Measurements from ENCODE around the gene SLC35G6.
"Not testable (repeated sequence)": the region's sequence is repeated elsewhere in the genome, so short reads cannot be mapped to it uniquely, and the experiment has no call there.

The SLC35G6 gene

GRCh38 chr17:7481275-7481674, at the start of gene SLC35G6:
SLC35G6 (plus strand) TSS chr17:7481446; CDS start chr17:7481517, 71 bp downstream.
- not testable (repeated sequence) for DNase-seq

DNA sequence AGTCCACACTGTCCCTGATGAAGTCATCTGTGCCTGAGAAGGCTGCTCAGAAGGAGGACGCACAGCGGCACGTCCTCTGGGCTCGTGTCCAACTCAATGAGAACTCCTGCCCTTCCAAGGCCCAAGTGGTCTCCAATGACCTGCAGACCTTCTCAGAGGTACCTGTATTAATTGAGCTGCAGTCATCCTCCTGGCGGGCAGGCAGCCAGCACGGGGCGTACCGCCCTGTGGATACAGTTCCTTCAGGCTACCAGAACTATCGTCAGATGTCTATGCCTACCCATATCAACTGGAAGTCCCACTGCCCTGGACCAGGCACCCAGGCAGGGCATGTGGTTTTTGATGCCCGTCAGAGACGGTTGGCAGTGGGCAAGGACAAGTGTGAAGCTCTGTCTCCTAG, 49.0 kb upstream of the SLC35G6 start:
- no peak for DNase-seq

DNA sequence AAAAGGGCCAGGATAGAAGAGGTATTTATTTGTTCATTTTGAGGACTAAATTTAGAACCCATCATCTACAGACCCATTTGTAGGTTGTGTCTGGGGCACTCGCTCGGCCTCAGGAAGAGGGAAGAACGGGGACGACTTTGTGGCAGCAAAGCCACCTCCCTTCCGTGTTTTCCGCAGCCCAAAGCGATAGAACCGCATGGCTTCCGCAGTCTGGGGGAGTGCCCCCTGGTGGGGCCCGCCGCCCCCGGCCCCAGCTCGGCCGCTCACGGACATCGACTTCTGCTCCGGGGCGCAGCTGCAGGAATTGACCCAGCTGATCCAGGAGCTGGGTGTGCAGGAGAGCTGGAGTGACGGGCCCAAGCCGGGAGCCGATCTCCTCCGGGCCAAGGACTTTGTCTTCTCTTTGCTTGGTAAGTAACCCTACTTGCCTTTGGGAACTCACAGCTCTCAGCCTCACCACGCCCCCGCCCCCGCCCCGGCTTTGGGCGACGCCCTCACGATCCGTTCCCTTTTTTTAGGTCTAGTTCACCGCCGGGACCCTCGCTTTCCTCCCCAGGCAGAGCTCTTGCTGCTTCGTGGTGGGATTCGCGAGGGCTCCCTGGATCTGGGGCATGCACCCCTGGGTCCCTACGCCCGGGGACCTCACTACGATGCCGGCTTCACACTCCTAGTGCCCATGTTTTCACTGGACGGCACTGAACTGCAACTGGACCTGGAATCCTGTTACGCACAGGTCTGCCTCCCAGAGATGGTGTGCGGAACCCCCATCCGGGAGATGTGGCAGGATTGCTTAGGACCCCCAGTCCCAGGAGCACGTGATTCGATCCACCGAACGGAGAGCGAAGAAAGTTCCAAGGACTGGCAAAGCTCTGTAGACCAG, 45.3 kb upstream of the SLC35G6 start:
- DNase-seq = peak; percentile 89

- peak; percentile 98 for DNase-seq
Measured at GRCh38 chr17:7436556-7437368, 44.5 kb upstream of the SLC35G6 start.

GRCh38 chr17:7437369-7437863, 43.8 kb upstream of the SLC35G6 start:
- peak; percentile 68 for DNase-seq

GRCh38 chr17:7437950-7438614, 43.2 kb upstream of the SLC35G6 start:
- DNase-seq = peak; percentile 77

GRCh38 chr17:7438656-7439460, 42.4 kb upstream of the SLC35G6 start:
- no peak for DNase-seq

DNA sequence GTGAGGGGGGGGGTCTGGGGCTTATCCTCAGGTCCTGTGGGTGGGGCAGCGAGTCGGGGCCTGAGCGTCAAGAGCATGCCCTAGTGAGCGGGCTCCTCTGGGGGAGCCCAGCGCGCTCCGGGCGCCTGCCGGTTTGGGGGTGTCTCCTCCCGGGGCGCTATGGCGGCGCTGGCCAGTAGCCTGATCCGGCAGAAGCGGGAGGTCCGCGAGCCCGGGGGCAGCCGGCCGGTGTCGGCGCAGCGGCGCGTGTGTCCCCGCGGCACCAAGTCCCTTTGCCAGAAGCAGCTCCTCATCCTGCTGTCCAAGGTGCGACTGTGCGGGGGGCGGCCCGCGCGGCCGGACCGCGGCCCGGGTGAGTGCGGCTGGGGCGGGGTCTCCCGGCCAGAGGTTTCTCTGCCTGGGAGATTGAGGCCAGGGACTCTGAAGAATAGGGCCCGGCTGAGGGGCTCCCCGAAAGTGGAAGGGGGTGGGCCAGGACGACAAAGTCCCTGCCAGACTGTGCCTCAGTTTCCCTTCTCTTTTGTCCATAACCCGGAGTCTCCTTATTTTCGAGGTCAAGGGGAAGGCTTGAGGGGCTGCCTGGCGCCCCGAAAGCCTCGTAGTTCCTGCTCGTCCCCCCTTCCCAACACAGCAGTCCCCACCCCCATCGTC, 41.7 kb upstream of the SLC35G6 start, which contains the start of gene FGF11:
Gene FGF11 (plus strand): TSS at position 51 of the 651 bp plus-strand sequence. CDS start 109 bp downstream, at position 160.
- peak; percentile 48 for DNase-seq

- peak; percentile 76 for DNase-seq
Measured at GRCh38 chr17:7440113-7440833, 41.0 kb upstream of the SLC35G6 start.

GRCh38 chr17:7440834-7441195, 40.4 kb upstream of the SLC35G6 start:
- peak; percentile 58 for DNase-seq

DNA sequence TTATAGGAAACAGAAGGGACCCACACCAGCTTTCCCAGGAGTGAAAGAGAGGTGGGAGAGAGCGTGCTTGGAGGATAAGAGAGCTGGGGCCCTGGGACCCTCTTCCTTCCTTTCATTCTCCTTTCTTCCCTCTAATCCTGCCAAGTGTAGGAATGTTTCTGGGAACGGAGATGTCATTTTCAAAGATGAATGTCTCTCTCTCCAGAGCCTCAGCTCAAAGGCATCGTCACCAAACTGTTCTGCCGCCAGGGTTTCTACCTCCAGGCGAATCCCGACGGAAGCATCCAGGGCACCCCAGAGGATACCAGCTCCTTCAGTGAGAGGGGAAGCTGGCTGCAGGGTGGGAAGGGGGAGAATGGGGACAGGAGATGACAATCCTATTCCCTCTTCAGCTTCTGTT, 40.0 kb upstream of the SLC35G6 start:
- no peak for DNase-seq

DNA sequence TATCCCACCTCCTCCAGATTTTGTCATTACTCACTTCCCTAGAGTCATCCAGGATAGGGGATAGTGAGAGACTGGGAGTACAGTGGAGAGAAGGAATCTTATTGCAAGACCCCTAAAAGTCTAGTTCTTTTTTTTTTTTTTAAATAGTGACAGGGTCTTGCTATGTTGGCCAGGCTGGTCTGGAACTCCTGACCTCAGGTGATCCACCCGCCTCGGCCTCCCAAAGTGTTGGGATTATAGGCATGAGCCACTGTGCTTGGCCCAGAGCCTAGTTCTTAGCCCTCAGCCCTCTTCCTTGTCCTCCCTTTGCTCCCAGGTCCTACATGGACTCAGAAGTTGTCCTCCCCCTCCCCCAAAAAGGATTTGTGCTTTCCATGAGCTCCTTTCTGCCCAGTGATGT, 39.1 kb upstream of the SLC35G6 start:
- no peak for DNase-seq

DNA sequence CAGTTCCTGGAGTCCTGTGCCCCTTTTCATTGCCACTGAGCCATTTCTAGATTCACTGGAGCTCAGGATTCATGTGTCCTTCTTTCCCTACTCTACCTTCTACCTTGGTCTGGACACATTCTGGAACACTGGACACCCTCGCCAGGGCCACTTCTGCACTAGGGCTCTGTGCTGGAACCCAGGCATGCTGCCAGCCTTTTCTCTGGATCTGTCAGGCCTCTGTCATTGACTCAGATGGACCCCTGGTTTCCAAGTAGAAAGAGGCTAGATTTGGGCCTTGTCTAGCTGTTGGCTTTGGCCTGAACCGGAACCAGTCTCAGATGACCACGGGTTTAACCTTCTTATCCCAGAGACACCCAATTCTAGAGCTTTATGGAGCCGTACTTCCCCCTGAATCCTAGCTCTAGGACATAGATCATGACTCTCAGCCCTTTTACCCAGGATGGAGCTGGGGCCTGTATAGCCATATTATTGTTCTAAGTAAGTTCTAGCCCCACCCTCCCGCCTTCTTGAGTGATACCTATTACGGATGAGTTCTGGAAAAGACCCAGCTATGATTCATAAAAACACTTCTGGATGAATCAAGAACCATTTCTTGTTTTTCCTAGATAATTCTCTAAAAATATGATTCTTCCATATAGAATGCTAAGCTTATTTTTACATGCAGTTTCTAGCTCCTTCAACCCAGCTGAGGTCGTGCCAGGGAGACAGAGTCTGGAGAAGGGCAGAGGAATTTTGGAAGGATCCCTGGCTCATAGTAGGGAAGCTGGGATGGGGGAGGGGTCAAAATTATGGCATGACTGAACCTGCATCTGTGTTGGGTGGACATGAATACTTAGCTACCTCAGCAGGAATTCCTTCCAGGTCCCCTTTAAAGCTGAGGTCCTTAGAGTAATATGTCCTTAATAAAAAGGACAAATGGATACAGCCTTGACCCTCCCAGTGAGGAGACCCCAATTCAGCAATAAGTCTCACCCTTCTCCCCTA, 37.5 kb upstream of the SLC35G6 start:
- DNase-seq = no peak

DNA sequence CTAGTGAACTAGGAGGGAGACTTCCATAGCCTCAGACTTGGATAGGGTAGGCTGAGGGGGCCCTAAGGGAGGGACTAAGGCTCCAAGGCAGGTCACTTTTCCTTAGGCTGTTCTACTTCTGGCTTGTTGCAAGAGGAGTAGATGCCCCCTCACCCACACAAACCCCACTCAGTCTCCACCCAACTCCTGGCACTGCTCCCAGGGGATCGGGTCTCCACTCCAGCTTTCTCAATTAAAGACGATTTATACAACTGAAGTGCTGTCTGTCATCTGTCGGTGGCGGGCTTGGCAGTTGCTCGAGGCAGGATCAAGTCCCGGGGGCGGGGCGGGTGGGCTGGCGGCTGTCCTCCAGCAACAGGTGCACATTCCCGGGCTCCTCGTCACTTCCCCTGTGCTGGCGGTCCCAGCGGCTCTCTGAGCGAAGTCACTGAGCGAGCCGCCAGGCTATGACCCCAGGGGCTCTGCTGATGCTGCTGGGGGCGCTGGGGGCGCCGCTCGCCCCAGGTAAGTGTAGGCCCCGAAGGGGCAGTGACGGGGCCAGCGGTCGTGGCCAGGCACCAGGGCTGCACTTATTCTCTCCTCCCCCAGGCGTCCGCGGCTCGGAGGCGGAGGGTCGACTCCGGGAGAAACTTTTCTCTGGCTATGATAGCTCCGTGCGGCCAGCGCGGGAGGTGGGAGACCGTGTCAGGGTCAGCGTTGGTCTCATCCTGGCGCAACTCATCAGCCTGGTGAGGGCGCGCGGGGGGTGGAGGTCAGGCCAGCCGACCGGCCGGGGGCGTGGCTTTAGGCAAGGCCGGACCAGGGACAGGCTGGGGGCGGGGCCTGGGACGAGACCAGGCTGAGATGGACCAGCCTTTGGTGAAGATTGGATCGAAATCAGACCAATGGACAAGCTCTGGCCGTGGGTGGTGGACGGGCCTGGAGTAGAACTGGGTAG, 36.3 kb upstream of the SLC35G6 start, which contains the start of gene CHRNB1:
Gene CHRNB1 (plus strand): TSS at position 380 of the 937 bp plus-strand sequence. CDS start 67 bp downstream, at position 447.
- DNase-seq = peak; percentile 92

DNA sequence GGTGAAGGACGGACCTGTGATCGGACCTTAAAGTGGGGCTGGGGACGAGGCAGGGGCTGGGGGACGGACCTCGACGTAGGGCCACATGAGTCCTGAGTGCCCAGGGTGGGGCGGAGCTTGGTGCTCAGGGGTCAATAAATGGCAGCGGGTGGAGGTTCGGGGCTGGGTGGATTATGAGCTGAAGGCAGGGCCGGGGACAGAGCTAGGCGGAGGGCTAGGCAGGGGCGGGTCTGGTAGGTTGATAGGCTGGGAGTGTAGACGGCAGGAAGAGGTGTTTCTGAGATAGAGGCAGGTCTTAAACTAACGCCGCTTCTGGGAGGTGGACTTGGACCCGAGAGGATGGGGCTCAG, 35.7 kb upstream of the SLC35G6 start:
- peak; percentile 92 for DNase-seq

DNA sequence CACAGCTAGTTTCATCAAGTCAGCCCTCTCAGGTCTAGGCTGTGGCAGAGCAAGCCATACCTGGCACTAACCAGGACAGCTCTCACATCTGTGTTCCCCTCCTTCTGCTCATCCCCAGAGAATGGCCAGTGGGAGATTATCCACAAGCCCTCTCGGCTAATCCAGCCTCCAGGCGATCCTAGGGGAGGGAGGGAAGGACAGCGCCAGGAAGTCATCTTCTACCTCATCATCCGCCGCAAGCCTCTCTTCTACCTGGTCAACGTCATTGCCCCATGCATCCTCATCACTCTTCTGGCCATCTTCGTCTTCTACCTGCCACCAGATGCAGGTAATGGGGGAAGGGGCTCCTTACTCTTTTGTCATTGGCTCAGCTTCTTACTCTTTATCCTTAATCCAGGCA, 32.8 kb upstream of the SLC35G6 start:
- DNase-seq = no peak

DNA sequence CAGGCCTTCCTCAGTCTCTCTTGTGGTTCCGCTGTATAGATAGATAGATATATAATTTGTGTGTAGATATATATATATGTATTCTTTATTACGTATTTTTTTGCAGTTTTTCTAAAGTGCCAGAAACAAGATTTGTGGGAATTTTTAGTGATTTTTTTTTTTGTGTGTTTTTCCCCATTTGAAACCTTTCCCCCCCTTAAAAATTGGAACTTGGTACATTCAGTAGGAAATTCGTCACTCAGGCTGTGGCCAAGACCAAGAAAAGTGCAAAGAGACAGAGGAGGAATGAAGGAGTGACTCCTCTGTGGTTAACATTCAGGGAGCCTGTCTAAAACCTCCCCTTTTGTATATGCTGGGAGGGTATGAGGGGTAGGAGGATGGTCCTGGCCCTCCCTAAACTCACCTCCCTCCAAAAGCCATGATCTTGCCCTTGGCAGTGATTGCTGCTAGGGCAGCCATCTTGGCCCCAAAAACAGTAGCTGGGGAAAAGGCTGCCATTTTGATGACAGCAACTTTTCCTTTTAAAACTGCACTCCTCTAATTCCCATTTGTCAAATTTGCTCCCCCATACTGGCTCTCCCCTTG, 21.2 kb upstream of the SLC35G6 start:
- no peak for DNase-seq
